ENCODE results near the gene EXOC6B. TPM values are rescaled to one million over a fixed set of nuclear protein-coding genes. Genes with fewer than 3 reads are reported as not detected.

EXOC6B gene
- total RNA-seq, 1 experiment from 2014 or later: 40.1 TPM

- no CpG with 5 or more reads among the region's 1 CpG for WGBS (ENCODE audit: extremely low coverage, insufficient read length, low lambda C conversion rate)
- H3K9ac ChIP-seq (ENCODE audit: extremely low read depth, insufficient read length, low read length): no peak overlapping the region
- no peaks in the 10 kb centered on the region for H3K4me1 Mint-ChIP-seq
- no peaks in the 10 kb centered on the region for H3K9me3 ChIP-seq (ENCODE audit: control insufficient read depth, low read depth, low read length)
- H3K27me3 Mint-ChIP-seq (ENCODE audit: low read depth): no peaks in the 10 kb centered on the region
- H3K14ac ChIP-seq (ENCODE audit: insufficient read depth, low read length): no peak overlapping the region
- no peak overlapping the region for H3K27ac Mint-ChIP-seq
- no peak overlapping the region for H4K5ac ChIP-seq (ENCODE audit: insufficient read length, low read depth, low read length)
- H3K23me2 ChIP-seq (ENCODE audit: insufficient read length, low read depth, low read length, poor library complexity, severe bottlenecking): no peaks in the 10 kb centered on the region
- no peaks in the 10 kb centered on the region for H3K4me1 ChIP-seq (ENCODE audit: insufficient read depth, low read length)
- no peak overlapping the region for H2BK15ac ChIP-seq (ENCODE audit: low read depth, low read length)
- no peak overlapping the region for H2BK5ac ChIP-seq (ENCODE audit: insufficient read length, low read length)
- no peak overlapping the region for H3T11ph ChIP-seq (ENCODE audit: low read length)
- H3K79me1 ChIP-seq (ENCODE audit: insufficient read depth, low read depth, low read length, poor library complexity, severe bottlenecking): no peaks in the 10 kb centered on the region
- H4K8ac ChIP-seq (replicated peaks; ENCODE audit: insufficient read length, low read depth, low read length): no peak overlapping the region
- H3K36me3 Mint-ChIP-seq (ENCODE audit: insufficient read depth in 1 of 3, low read depth in 3 of 3): peaks cover 1 to 3% (median 1%) of the 10 kb centered on the region in 3 experiments; a peak in 2 of 7 replicates
- H3K18ac ChIP-seq (ENCODE audit: insufficient read length, low read depth, low read length): no peak overlapping the region
- H3K27ac ChIP-seq (ENCODE audit: insufficient read length, low read depth, low read length): no peak overlapping the region
- H2AFZ ChIP-seq (ENCODE audit: low read length): no peak overlapping the region
- H2BK120ac ChIP-seq (ENCODE audit: low read depth, low read length, poor library complexity, severe bottlenecking): no peak overlapping the region
- H3K27me3 ChIP-seq (ENCODE audit: insufficient read depth, low read length): no peaks in the 10 kb centered on the region
- no peak overlapping the region for H3K4me2 ChIP-seq (ENCODE audit: insufficient read depth, insufficient read length, low read length)
- H4K20me1 ChIP-seq (ENCODE audit: control insufficient read depth, insufficient read depth, insufficient read length): no peaks in the 10 kb centered on the region
- no peak overlapping the region for H2AK5ac ChIP-seq (ENCODE audit: insufficient read length, low read length)
- DNase-seq: no peak
- no peak overlapping the region for H2BK12ac ChIP-seq (ENCODE audit: insufficient read length, low read depth, low read length)
- H3K23ac ChIP-seq (ENCODE audit: insufficient read length, low read depth, low read length): no peak overlapping the region
- H2BK20ac ChIP-seq (ENCODE audit: low read depth, low read length, poor library complexity, severe bottlenecking): no peak overlapping the region
- no peak overlapping the region for H3K56ac ChIP-seq (ENCODE audit: insufficient read length, low read depth, low read length)
- TF ChIP-seq CTCF (conservative IDR thresholded peaks at IDR 0.05): no peak
- H3K4ac ChIP-seq (ENCODE audit: low read depth, low read length): no peak overlapping the region
- no peaks in the 10 kb centered on the region for H3K79me2 ChIP-seq (ENCODE audit: insufficient read depth, low read length)
- no peak overlapping the region for H4K91ac ChIP-seq (ENCODE audit: insufficient read length, low read depth, low read length)
- peaks cover 0 to under 1% of the 10 kb centered on the region in 2 experiments; a peak in 1 of 5 replicates for H3K9me3 Mint-ChIP-seq
- H3K4me3 Mint-ChIP-seq: no peak overlapping the region
Measured at GRCh38 chr2:72710418-72711152, 115.2 kb downstream of the EXOC6B start.
